Mesodermal cell (in vitro differentiated cells): ENCODE measurements around the gene MSRB1.
"Not testable (repeated sequence)": the region's sequence is repeated elsewhere in the genome, so short reads cannot be mapped to it uniquely, and the experiment has no call there.

ENCODE experiments used
- H3K27ac ChIP-seq: 2 replicates; pipeline ENCODE4 v1.7.0; 2013; ENCODE audit warnings: mild to moderate bottlenecking, low read depth, low read length, moderate library complexity; ENCODE audit not compliant: severe bottlenecking
- H3K36me3 ChIP-seq: 2 replicates; pipeline ENCODE4 v1.7.1; 2013; ENCODE audit warnings: mild to moderate bottlenecking, low read length, moderate library complexity; ENCODE audit not compliant: control insufficient read depth, insufficient read depth
- H3K4me1 ChIP-seq: one replicate; pipeline ENCODE4 v1.7.1; 2013; ENCODE audit warnings: mild to moderate bottlenecking, low read length; ENCODE audit not compliant: insufficient read depth, control insufficient read depth, poor library complexity, severe bottlenecking
- H3K4me3 ChIP-seq: 2 replicates; pipeline ENCODE4 v1.7.0; 2013; ENCODE audit warnings: low read length, control low read depth, mild to moderate bottlenecking; ENCODE audit not compliant: insufficient read depth, poor library complexity, severe bottlenecking; ENCODE audit errors: extremely low read depth
- H3K9me3 ChIP-seq: 2 replicates; pipeline ENCODE4 v1.7.1; 2013; ENCODE audit warnings: mild to moderate bottlenecking, low read length, moderate library complexity; ENCODE audit not compliant: control insufficient read depth
- WGBS, 2 experiments: methylation state at CpG; one replicate each; pipeline ENCODE4 v1.1.5; 2013; ENCODE audit warnings: missing lambda C conversion rate in 2 of 2; ENCODE audit not compliant: insufficient coverage in 2 of 2; 5-methylcytosine and 5-hydroxymethylcytosine counted together

Gene MSRB1

GRCh38 chr16:1902547-1903219, 40.3 kb downstream of the MSRB1 start:
- Histone ChIP-seq H3K4me3 (no peak overlapping the region), H3K36me3 (no peaks in the 10 kb centered on the region), H3K9me3 (no peaks in the 10 kb centered on the region), H3K27ac (no peak overlapping the region), H3K4me1 (no peaks in the 10 kb centered on the region)
- 81 to 89% methylated on average over 16 to 19 of the region's 20 CpGs for WGBS, 2 experiments

- Histone ChIP-seq H3K4me3 (no peak overlapping the region), H3K36me3 (no peaks in the 10 kb centered on the region)
- WGBS, 2 experiments: 90 to 95% methylated on average over 8 to 9 of the region's 9 CpGs
These were observed 42.6 kb downstream of the MSRB1 start for GRCh38 chr16:1900452-1900774.

GRCh38 chr16:1899641-1900451, 43.2 kb downstream of the MSRB1 start:
- H3K4me3 ChIP-seq: no peak overlapping the region
- H3K27ac ChIP-seq: no peak overlapping the region
- H3K4me1 ChIP-seq: no peaks in the 10 kb centered on the region
- H3K9me3 ChIP-seq: no peaks in the 10 kb centered on the region
- no peaks in the 10 kb centered on the region for H3K36me3 ChIP-seq
- 91 to 95% methylated on average over 10 to 15 of the region's 16 CpGs for WGBS, 2 experiments

More at GRCh38 chr16:1900452-1900774, 42.6 kb downstream of the MSRB1 start:
- Histone ChIP-seq H3K4me1 (no peaks in the 10 kb centered on the region), H3K27ac (no peak overlapping the region), H3K9me3 (no peaks in the 10 kb centered on the region)

- H3K9me3 ChIP-seq, H3K4me1 ChIP-seq, H3K27ac ChIP-seq, H3K36me3 ChIP-seq, H3K4me3 ChIP-seq: not testable (repeated sequence)
- WGBS, 2 experiments: 100% methylated on average over 2 of the region's 2 CpGs; no CpG with 5 or more reads in 1 of the 2 experiments
These were observed 45.3 kb downstream of the MSRB1 start for GRCh38 chr16:1897692-1898091.

GRCh38 chr16:1895949-1896675, 46.9 kb downstream of the MSRB1 start:
- no peaks in the 10 kb centered on the region for H3K36me3 ChIP-seq
- H3K9me3 ChIP-seq: no peaks in the 10 kb centered on the region
- 88 to 90% methylated on average over 27 of the region's 27 CpGs for WGBS, 2 experiments
- no peak overlapping the region for H3K4me3 ChIP-seq
- H3K27ac ChIP-seq: no peak overlapping the region
- H3K4me1 ChIP-seq: no peaks in the 10 kb centered on the region

- H3K4me3 ChIP-seq: no peak overlapping the region
- H3K9me3 ChIP-seq: no peaks in the 10 kb centered on the region
- no peaks in the 10 kb centered on the region for H3K4me1 ChIP-seq
- no peak overlapping the region for H3K27ac ChIP-seq
- 92 to 100% methylated on average over 2 to 4 of the region's 5 CpGs for whole genome bisulfite sequencing, 2 experiments
- no peaks in the 10 kb centered on the region for H3K36me3 ChIP-seq
These were observed 47.9 kb downstream of the MSRB1 start for GRCh38 chr16:1895068-1895467.

GRCh38 chr16:1890708-1891050, 52.3 kb downstream of the MSRB1 start:
- no peak overlapping the region for H3K4me3 ChIP-seq
- no peaks in the 10 kb centered on the region for H3K36me3 ChIP-seq
- H3K9me3 ChIP-seq: no peaks in the 10 kb centered on the region
- H3K27ac ChIP-seq: no peak overlapping the region
- H3K4me1 ChIP-seq: no peaks in the 10 kb centered on the region
- WGBS, 2 experiments: 44 to 63% methylated on average over 2 to 3 of the region's 4 CpGs

GRCh38 chr16:1890024-1890707, 52.8 kb downstream of the MSRB1 start:
- 87 to 88% methylated on average over 12 to 13 of the region's 16 CpGs for WGBS, 2 experiments

More at GRCh38 chr16:1890024-1890707, 52.8 kb downstream of the MSRB1 start:
- no peaks in the 10 kb centered on the region for H3K4me1 ChIP-seq
- no peak overlapping the region for H3K4me3 ChIP-seq
- H3K9me3 ChIP-seq: no peaks in the 10 kb centered on the region
- H3K27ac ChIP-seq: no peak overlapping the region
- H3K36me3 ChIP-seq: no peaks in the 10 kb centered on the region
